Activated CD8-positive, alpha-beta memory T cell treated with anti-CD3 and anti-CD28 coated beads, Interleukin-2, amount 50 U/mL, for 24 hours (primary cell): Measurements from ENCODE around the gene P2RX4.
"Not testable (repeated sequence)": the region's sequence is repeated elsewhere in the genome, so short reads cannot be mapped to it uniquely, and the experiment has no call there.

ENCODE experiments used
- DNase-seq: peaks from one replicate; pipeline ENCODE4 v3.0.0-alpha.2; 2020; ENCODE audit errors: extremely low read depth

P2RX4 gene

DNA sequence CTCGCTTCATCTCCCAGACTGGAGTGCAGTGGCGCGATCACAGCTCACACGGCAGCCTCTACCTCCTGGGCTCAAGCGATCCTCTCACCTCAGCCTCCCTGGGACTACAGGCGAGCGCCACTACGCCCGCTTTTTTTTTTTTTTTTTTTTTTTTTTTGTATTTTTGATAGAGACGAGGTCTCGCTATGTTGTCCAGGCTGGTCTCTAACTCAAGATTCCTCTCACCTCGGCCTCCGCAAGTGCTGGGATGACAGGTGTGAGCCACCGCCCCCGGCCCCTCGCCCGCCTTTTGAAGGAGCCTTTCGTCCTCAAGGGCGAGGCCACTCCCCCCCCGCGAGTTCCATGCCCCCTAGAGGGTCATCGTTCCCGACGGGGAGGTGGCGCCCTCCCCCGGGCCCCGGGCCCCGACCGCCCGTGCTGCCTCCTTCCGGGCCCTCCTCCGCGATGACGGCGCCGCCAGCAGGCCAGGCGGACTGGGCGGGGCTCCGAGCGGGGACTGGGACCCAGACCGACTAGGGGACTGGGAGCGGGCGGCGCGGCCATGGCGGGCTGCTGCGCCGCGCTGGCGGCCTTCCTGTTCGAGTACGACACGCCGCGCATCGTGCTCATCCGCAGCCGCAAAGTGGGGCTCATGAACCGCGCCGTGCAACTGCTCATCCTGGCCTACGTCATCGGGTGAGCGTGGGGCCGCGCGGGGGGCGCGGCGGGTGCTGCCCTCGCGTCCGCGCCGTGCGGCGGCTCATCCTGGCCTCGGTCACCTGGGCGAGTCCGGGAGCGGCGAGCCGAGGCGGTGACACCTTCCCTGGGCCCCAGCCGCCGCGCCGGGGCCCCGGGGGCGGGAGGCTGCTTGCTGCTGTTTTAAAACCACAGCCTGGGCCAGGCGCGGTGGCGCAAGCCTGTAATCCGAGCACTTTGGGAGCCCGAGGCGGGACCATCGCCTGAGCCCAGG is at the start of gene P2RX4:
Gene P2RX4, plus strand, starts transcription at position 506 of the 949 bp plus-strand sequence. Its CDS starts 36 bp downstream, at position 542.
- peak; percentile 59 for DNase-seq

DNA sequence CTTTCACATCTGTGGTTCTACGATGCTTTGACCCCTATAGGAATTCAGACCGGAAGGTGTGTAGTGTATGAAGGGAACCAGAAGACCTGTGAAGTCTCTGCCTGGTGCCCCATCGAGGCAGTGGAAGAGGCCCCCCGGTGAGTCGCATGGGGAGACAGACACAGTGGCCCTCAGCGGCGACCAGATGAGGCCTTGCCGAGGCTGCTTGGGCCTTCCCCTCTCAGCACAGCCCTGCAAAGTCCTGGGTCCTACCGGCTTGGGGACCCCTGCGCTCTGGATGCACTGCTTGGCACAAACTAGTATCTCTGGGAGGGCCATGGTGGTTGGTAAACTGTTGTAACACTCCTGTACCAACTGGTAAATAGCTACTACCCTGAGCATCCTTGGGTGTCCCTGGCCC is 47.5 kb upstream of the P2RX4 start:
- no peak for DNase-seq

- no peak for DNase-seq
Observed at GRCh38 chr12:121162985-121163384, 46.9 kb upstream of the P2RX4 start.

DNA sequence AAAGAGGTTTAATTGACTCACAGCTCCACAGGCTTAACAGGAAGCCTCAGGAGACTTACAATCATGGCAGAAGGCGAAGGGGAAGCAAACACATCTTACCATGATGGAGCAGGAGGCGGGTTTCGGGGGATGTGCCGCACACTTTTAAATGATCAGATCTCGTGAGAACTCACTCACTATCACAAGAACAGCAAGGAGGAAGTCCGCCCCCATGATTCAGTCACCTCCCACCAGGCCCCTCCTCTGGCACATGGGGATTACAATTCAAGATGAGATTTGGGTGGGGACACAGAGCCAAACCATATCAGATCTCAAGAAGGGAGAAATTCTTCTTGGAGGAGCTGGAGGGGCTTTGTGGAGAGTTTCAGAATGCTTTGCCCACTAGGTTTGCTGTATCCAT is 45.1 kb upstream of the P2RX4 start:
- not testable (repeated sequence) for DNase-seq

- no peak for DNase-seq
Observed at GRCh38 chr12:121165316-121165715, 44.6 kb upstream of the P2RX4 start.

- DNase-seq: no peak
Observed at GRCh38 chr12:121166356-121166755, 43.6 kb upstream of the P2RX4 start.

- no peak for DNase-seq
Observed at GRCh38 chr12:121167232-121167820, 42.6 kb upstream of the P2RX4 start.

DNA sequence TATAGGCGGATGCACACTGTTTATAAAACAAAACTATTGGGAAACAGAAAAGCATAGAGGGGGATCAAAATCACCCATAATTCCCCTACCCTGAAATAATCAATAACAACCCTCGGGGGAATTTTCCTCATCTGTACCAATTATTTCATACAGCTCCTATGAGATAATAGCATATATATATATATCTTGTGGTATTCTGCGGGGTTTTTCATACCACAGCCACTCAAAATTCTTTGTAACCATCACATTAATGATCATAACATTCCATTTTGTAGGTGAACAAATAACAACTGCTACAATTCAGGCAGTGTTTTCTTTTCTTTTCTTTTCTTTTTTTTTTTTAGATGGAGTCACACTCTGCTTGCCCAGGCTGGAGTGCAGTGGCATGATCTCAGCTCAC is 42.0 kb upstream of the P2RX4 start:
- DNase-seq: no peak

- DNase-seq: no peak
Observed at GRCh38 chr12:121170151-121170550, 39.8 kb upstream of the P2RX4 start.

GRCh38 chr12:121170611-121171260 is 39.2 kb upstream of the P2RX4 start:
- no peak for DNase-seq

DNA sequence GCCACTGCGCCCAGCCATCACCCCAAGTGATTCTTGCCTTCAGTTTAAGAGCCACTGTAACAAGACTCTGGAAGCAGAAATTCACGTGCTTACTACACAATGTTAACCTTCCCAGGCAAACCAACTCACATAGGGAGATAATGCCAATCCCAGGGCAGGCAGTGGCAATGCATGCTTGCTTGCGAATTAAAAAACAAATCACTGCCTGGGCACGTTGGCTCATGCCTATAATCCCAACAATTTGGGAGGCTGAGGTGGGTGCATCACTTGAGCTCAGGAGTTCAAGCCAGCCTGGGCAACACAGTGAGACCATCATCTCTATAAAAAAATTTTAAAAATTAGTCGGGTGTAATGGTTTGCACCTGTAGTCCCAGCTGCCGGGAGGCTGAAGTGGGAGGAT is 37.8 kb upstream of the P2RX4 start:
- DNase-seq: no peak

DNA sequence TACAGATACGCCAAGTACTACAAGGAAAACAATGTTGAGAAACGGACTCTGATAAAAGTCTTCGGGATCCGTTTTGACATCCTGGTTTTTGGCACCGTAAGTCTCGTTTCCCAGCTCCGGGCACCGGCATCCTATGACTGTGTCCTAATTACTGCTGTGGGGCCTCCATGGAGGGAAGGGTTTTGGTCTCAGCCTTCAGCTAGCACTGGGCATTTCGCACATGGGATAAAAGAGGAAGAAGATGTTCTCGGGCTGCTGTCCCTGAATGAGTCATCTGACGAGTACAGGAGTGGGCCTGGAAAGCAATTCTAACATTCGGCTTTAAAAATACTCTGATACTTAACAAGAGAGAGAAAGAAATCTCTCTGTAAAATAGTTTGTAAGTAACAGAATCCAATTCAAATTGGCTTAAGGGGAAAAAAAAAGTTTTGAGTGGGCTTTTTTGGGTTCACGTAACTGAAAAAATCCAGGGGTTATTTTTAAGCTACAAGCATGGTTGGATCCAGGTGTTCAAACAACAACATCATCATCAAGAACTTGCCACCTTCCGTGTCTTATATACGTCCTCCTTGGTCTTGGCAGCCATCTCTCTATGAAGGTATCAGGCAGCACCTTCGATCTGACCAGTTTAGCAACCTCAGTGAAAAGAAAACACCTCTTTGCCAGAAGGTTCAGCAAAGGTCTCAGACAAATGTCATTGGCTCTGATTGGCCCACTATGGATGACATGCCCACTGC is 34.4 kb upstream of the P2RX4 start:
- no peak for DNase-seq

GRCh38 chr12:121176826-121177529 is 33.0 kb upstream of the P2RX4 start:
- DNase-seq: no peak

DNA sequence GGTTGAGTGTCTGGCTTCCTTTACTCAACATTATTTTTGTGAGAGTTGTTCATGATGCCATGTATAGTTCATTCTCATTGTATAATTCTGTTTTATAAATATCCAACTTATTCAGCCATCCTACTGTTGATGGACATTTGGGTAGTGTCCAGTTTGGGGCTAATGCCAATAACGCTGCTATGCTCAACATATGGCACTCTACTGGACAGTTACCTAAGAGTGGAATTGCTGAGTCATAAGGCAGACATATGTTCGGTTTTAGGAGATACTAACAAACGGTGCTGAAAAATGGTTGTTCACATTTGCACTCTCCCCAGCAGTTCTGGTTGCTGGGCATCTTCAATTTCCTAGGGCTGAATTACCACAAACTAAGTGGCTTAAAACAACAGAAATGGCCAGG is 28.7 kb upstream of the P2RX4 start:
- no peak for DNase-seq

- no peak for DNase-seq
Observed at GRCh38 chr12:121182222-121182893, 27.6 kb upstream of the P2RX4 start.

DNA sequence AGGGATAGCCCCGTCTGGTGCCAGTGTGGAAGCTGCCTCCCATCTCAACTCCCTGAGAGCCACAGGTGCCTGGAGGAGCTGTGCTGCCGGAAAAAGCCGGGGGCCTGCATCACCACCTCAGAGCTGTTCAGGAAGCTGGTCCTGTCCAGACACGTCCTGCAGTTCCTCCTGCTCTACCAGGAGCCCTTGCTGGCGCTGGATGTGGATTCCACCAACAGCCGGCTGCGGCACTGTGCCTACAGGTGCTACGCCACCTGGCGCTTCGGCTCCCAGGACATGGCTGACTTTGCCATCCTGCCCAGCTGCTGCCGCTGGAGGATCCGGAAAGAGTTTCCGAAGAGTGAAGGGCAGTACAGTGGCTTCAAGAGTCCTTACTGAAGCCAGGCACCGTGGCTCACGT is 25.5 kb upstream of the P2RX4 start:
- DNase-seq: no peak

DNA sequence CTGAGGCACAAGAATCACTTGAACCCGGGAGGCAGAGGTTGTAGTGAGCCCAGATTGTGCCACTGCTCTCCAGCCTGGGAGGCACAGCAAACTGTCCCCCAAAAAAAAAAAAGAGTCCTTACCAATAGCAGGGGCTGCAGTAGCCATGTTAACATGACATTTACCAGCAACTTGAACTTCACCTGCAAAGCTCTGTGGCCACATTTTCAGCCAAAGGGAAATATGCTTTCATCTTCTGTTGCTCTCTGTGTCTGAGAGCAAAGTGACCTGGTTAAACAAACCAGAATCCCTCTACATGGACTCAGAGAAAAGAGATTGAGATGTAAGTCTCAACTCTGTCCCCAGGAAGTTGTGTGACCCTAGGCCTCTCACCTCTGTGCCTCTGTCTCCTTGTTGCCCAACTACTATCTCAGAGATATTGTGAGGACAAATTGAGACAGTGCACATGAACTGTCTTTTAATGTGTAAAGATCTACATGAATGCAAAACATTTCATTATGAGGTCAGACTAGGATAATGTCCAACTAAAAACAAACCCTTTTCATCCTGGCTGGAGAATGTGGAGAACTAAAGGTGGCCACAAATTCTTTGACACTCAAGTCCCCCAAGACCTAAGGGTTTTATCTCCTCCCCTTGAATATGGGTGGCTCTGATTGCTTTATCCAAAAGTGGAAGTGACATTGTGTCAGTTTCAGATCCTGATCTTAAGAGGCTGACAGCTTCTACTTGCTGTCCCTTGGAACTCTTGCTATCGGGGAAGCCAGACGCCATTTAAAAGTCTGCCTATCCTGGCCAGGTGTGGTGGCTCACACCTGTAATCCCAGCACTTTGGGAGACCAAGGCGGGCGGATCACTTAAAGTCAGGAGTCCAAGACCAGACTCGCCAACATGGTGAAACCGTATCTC is 24.7 kb upstream of the P2RX4 start:
- no peak for DNase-seq

GRCh38 chr12:121186826-121187225 is 23.1 kb upstream of the P2RX4 start:
- no peak for DNase-seq

- no peak for DNase-seq
Observed at GRCh38 chr12:121187501-121187900, 22.4 kb upstream of the P2RX4 start.

GRCh38 chr12:121188227-121188626 is 21.7 kb upstream of the P2RX4 start:
- DNase-seq: no peak
